Left forelimb (tissue), 1 donor: ENCODE data around the gene OR51A7.

Source experiments
- DNase-seq: peaks from one replicate; pipeline ENCODE4 v3.0.0-alpha.2; 2018; ENCODE audit warnings: low spot score

OR51A7 gene

GRCh38 chr11:4957396-4957795 is 53.8 kb downstream of the OR51A7 start:
- no peak for DNase-seq
